Keratinocyte (primary cell): ENCODE results near the gene SUMO4. TPM values are rescaled to one million over a fixed set of nuclear protein-coding genes. Genes with fewer than 3 reads are reported as not detected.

Experiments
- DNase-seq: peaks from one replicate; pipeline ENCODE4 v3.0.0-alpha.2; 2011; ENCODE audit warnings: low read depth, missing footprints, low spot score
- FAIRE-seq: peaks from 2 replicates; lab custom pipeline; 2011; peaks lifted over from hg19 to GRCh38; lab: Jason Lieb, UNC
- H2AFZ ChIP-seq: 2 replicates; pipeline ENCODE4 v1.6.0; 2012; ENCODE audit warnings: low read length, control low read depth, inconsistent platforms; ENCODE audit not compliant: control insufficient read depth
- H3K27ac ChIP-seq: 2 replicates; pipeline ENCODE4 v1.5.1; 2011; ENCODE audit warnings: low read length; ENCODE audit not compliant: control insufficient read depth, insufficient read depth
- H3K27me3 ChIP-seq: 3 replicates; pipeline ENCODE4 v1.6.0; 2011; ENCODE audit warnings: low read length; ENCODE audit not compliant: control insufficient read depth, insufficient read depth; ENCODE audit errors: extremely low read depth
- H3K36me3 ChIP-seq, 2 experiments: 2 replicates in 1 of 2; 3 replicates in 1 of 2; pipeline ENCODE4 v1.5.1; 2011; ENCODE audit warnings: low read length in 2 of 2, mild to moderate bottlenecking in 1 of 2; ENCODE audit not compliant: control insufficient read depth in 2 of 2, insufficient read depth in 2 of 2; ENCODE audit errors: extremely low read depth in 1 of 2
- H3K4me1 ChIP-seq: 3 replicates; pipeline ENCODE4 v1.5.1; 2011; ENCODE audit warnings: low read length; ENCODE audit not compliant: control insufficient read depth, insufficient read depth; ENCODE audit errors: extremely low read depth
- H3K4me2 ChIP-seq: 3 replicates; pipeline ENCODE4 v1.6.0; 2011; ENCODE audit warnings: low read depth, low read length; ENCODE audit not compliant: control insufficient read depth, insufficient read depth; ENCODE audit errors: extremely low read depth
- H3K4me3 ChIP-seq, 3 experiments: fragments of 200-600 bp in 1 of 3; sonication (generic) in 1 of 3; 2 replicates in 2 of 3; 3 replicates in 1 of 3; pipeline ENCODE4 v1.5.1; 2011 to 2016; ENCODE audit warnings: low read length in 3 of 3, mild to moderate bottlenecking in 3 of 3, control low read depth in 2 of 3, inconsistent platforms in 1 of 3, low read depth in 1 of 3, mixed read lengths in 1 of 3, mixed run types in 1 of 3, moderate library complexity in 1 of 3; ENCODE audit not compliant: control insufficient read depth in 2 of 3, insufficient read depth in 2 of 3; ENCODE audit errors: extremely low read depth in 1 of 3
- H3K79me2 ChIP-seq: 2 replicates; pipeline ENCODE4 v1.6.0; 2012; ENCODE audit warnings: low read length; ENCODE audit not compliant: control insufficient read depth, insufficient read depth
- H3K9ac ChIP-seq: 3 replicates; pipeline ENCODE4 v1.6.0; 2011; ENCODE audit warnings: low read length; ENCODE audit not compliant: control insufficient read depth, insufficient read depth; ENCODE audit errors: extremely low read depth
- H3K9me1 ChIP-seq: 3 replicates; pipeline ENCODE4 v1.6.0; 2011; ENCODE audit warnings: low read length; ENCODE audit not compliant: control insufficient read depth, insufficient read depth; ENCODE audit errors: extremely low read depth
- H3K9me3 ChIP-seq: 2 replicates; pipeline ENCODE4 v1.5.1; 2012; ENCODE audit warnings: low read depth, low read length; ENCODE audit not compliant: control insufficient read depth
- H4K20me1 ChIP-seq: 3 replicates; pipeline ENCODE4 v1.6.0; 2011; ENCODE audit warnings: low read length; ENCODE audit not compliant: control insufficient read depth, insufficient read depth; ENCODE audit errors: extremely low read depth
- EZH2 ChIP-seq: IDR thresholded peaks from one replicate; pipeline ENCODE4 v1.6.1; 2012; ENCODE audit warnings: inconsistent platforms, mild to moderate bottlenecking, low read length, moderate library complexity
- dilution Hi-C: fragments of 300-500 bp; cut with MboI; formaldehyde crosslinking; loops from one replicate; pipeline ENCODE4 v1.7.0; 2020; ENCODE audit warnings: low sequenced_read_pairs; ENCODE audit not compliant: extremely low pct_ligation_motif_present
- polyA plus RNA-seq, 5 experiments: library from polyadenylated mRNA; depleted of rRNA in 3 of 5; stranded (reverse) in 3 of 5; stranded (forward) in 1 of 5; unstranded in 1 of 5; fragments of >200 nt; gene quantifications; 1 replicate in 1 of 5; 2 replicates in 3 of 5; 3 replicates in 1 of 5; pipeline versions ENCODE4 v1.2.1 to v1.2.3, GENCODE V29; 2011 to 2012; ENCODE audit warnings: missing spikeins in 2 of 5, low read depth in 1 of 5, low replicate concordance in 1 of 5
- TF ChIP-seq, protein P1 (sequence below), 3 experiments: IDR thresholded peaks in 1 of 3; conservative IDR thresholded peaks in 1 of 3; optimal IDR thresholded peaks in 1 of 3; 2 replicates in 2 of 3; 3 replicates in 1 of 3; pipeline versions ENCODE3 to v1.5.1; 2011; ENCODE audit warnings: low read length in 3 of 3, mild to moderate bottlenecking in 3 of 3, moderate library complexity in 2 of 3, control low read depth in 1 of 3, inconsistent platforms in 1 of 3; ENCODE audit not compliant: insufficient read depth in 2 of 3; ENCODE audit errors: extremely low read depth in 1 of 3

Gene SUMO4
- polyA plus RNA-seq, 1 donor (not counting 4 experiments of a cell fraction or from before 2014, with no cell fraction given), result 0.09 TPM

DNA sequence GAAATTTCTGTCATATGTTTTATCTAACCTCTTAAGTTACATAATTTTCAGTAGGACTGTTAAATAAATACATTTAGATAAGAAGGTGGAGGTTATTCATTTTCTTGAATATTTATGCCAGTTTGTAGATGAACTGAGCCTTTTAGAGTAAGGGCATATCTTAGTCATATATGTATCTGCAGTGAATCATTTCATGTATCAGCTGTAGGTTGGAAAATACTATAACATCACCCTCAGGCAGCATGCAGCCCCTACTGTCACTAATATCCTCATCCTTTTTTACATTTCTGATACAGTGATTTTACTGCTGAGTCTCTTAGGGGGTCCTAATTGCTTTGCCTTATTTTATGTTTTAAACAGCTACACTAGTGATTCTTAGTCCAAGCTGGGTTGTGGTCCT, 19.5 kb upstream of the SUMO4 start:
- Histone ChIP-seq H2AFZ (no peak overlapping the region), H4K20me1 (no peaks in the 10 kb centered on the region), H3K27me3 (no peaks in the 10 kb centered on the region), H3K9me1 (no peaks in the 10 kb centered on the region), H3K36me3 (peaks cover 15 to 24% of the 10 kb centered on the region in 2 experiments), H3K9ac (no peak overlapping the region), H3K4me2 (no peak overlapping the region), H3K27ac (no peak overlapping the region), H3K4me1 (peaks cover 5% of the 10 kb centered on the region), H3K79me2 (peaks cover 19% of the 10 kb centered on the region), H3K4me3 (no peak overlapping the region), H3K9me3 (no peaks in the 10 kb centered on the region)
- dilution Hi-C loops, result no loop called here
- no peak for FAIRE-seq
- TF ChIP-seq EZH2, result no peak
- TF ChIP-seq, protein P1, sequence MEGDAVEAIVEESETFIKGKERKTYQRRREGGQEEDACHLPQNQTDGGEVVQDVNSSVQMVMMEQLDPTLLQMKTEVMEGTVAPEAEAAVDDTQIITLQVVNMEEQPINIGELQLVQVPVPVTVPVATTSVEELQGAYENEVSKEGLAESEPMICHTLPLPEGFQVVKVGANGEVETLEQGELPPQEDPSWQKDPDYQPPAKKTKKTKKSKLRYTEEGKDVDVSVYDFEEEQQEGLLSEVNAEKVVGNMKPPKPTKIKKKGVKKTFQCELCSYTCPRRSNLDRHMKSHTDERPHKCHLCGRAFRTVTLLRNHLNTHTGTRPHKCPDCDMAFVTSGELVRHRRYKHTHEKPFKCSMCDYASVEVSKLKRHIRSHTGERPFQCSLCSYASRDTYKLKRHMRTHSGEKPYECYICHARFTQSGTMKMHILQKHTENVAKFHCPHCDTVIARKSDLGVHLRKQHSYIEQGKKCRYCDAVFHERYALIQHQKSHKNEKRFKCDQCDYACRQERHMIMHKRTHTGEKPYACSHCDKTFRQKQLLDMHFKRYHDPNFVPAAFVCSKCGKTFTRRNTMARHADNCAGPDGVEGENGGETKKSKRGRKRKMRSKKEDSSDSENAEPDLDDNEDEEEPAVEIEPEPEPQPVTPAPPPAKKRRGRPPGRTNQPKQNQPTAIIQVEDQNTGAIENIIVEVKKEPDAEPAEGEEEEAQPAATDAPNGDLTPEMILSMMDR (optimal IDR thresholded peaks at IDR 0.05 in 1 of 3, IDR thresholded peaks at IDR 0.05 in 1 of 3, conservative IDR thresholded peaks at IDR 0.05 in 1 of 3; ENCODE audit: extremely low read depth in 1 of 3, insufficient read depth in 2 of 3, low read length in 3 of 3), result no peak
- no peak for DNase-seq

DNA sequence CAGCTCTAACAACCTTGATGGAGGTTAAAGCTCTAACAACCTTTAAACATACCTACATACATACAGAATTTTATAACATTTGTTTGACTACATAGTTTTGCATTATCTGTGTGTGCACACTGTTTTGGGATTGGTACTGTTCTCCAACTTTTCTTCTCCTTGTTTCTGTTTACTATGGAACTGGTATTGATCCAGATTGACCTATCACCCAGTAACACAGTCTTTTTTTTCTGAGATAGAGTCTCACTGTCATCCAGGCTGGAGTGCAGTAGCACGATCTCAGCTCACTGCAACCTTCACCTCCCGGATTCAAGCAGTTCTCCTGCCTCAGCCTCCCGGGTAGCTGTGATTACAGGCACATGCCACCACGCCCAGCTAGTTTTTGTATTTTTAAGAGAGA, 16.7 kb upstream of the SUMO4 start:
- Histone ChIP-seq H3K79me2 (peaks cover 26% of the 10 kb centered on the region), H3K27ac (no peak overlapping the region), H4K20me1 (no peaks in the 10 kb centered on the region)

More for the DNA sequence above, 16.7 kb upstream of the SUMO4 start:
- Histone ChIP-seq H3K9ac (no peak overlapping the region), H3K4me3 (no peak overlapping the region), H2AFZ (no peak overlapping the region), H3K4me1 (peaks cover 10% of the 10 kb centered on the region), H3K4me2 (no peak overlapping the region), H3K9me1 (no peaks in the 10 kb centered on the region), H3K36me3 (peaks cover 10 to 18% of the 10 kb centered on the region in 2 experiments), H3K27me3 (no peaks in the 10 kb centered on the region), H3K9me3 (peaks cover 5% of the 10 kb centered on the region)
- no peak for FAIRE-seq
- TF ChIP-seq EZH2, result no peak
- TF ChIP-seq, protein P1 (optimal IDR thresholded peaks at IDR 0.05 in 1 of 3, IDR thresholded peaks at IDR 0.05 in 1 of 3, conservative IDR thresholded peaks at IDR 0.05 in 1 of 3; ENCODE audit: extremely low read depth in 1 of 3, insufficient read depth in 2 of 3, low read length in 3 of 3), result no peak
- no peak for DNase-seq
- dilution Hi-C loops, result no loop called here
